ENCODE data around the gene NQO2.

DNA sequence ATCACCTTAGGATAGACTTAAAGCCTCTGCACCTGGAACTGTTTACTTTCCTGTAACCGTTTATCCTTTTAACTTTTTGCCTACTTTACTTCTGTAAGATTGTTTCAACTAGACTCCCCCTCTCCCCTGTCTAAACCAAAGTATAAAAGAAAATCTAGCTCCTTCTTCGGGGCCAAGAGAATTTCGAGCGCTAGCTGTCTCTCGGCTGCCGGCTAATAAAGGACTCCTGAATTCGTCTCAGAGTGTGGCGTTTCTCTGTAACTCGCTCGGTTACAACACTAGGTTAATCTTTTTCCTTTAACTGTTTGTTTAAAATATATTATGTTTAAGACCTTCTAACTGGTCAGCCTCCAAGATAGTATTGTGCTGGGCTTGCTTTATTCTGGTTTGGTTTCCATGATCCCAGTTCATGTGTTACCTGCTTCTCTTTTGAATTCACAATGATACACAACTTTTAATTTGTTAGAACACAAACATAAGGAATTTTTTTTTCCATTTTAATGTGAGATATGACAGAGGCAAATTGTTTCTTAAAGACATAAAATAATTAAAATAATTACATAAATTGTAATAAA is 8.7 kb upstream of the NQO2 start:
- TF ChIP-seq ZBTB7A (tag by site-specific recombination; IDR thresholded peaks at IDR 0.05; ENCODE audit: low read depth) (no peak), HOXC10 (CRISPR knock-in tag; IDR thresholded peaks at IDR 0.05) (no peak), ZNF626 (tag by site-specific recombination; IDR thresholded peaks at IDR 0.05) (no peak), ZNF416 (tag by site-specific recombination; IDR thresholded peaks at IDR 0.05) (no peak)
